Neural crest cell (in vitro differentiated cells): ENCODE measurements around the gene SIK3. TPM values are rescaled to one million over a fixed set of nuclear protein-coding genes. Genes with fewer than 3 reads are reported as not detected.

ENCODE experiments used
- DNase-seq: peaks from one replicate; pipeline ENCODE4 v3.0.0; 2021; ENCODE audit warnings: low read depth, mixed read lengths, low spot score
- H3K27ac Mint-ChIP-seq: one replicate; pipeline ENCODE4 v1.8.0; 2021; ENCODE audit warnings: mild to moderate bottlenecking, mixed read lengths; ENCODE audit not compliant: unreplicated experiment
- H3K27me3 Mint-ChIP-seq: 2 replicates; pipeline ENCODE4 v1.8.0; 2021; ENCODE audit warnings: low read depth, mild to moderate bottlenecking, mixed read lengths
- H3K36me3 Mint-ChIP-seq: 2 replicates; pipeline ENCODE4 v1.8.0; 2021; ENCODE audit warnings: low read depth, mild to moderate bottlenecking, mixed read lengths
- H3K4me1 Mint-ChIP-seq: 2 replicates; pipeline ENCODE4 v1.8.0; 2021; ENCODE audit warnings: mixed read lengths
- H3K4me3 Mint-ChIP-seq: one replicate; pipeline ENCODE4 v1.8.0; 2021; ENCODE audit warnings: mild to moderate bottlenecking, mixed read lengths
- H3K9me3 Mint-ChIP-seq: 2 replicates; pipeline ENCODE4 v1.8.0; 2021; ENCODE audit warnings: mixed read lengths
- CTCF ChIP-seq: fragments of 200-600 bp; sonication (generic); conservative IDR thresholded peaks from 2 replicates; pipeline ENCODE4 v1.5.0; 2021; ENCODE audit warnings: antibody characterized with exemption, mild to moderate bottlenecking
- total RNA-seq: library from RNA; stranded (reverse); gene quantifications from 2 replicates; pipeline ENCODE4 v1.2.1, GENCODE V29; 2021

The SIK3 gene
- total RNA-seq, 1 donor from 2014 or later = 39.7 TPM

GRCh38 chr11:116964269-116964668, 134.0 kb downstream of the SIK3 start:
- Mint-ChIP-seq H3K4me3 (no peak overlapping the region), H3K9me3 (no peaks in the 10 kb centered on the region), H3K27me3 (no peaks in the 10 kb centered on the region), H3K36me3 (no peaks in the 10 kb centered on the region), H3K27ac (no peak overlapping the region), H3K4me1 (peaks cover 19% of the 10 kb centered on the region)
- no peak for TF ChIP-seq CTCF
- DNase-seq = no peak

- no peak overlapping the region for H3K4me3 Mint-ChIP-seq
- H3K9me3 Mint-ChIP-seq = no peaks in the 10 kb centered on the region
- DNase-seq = no peak
- no peak for TF ChIP-seq CTCF
- peaks cover 16% of the 10 kb centered on the region for H3K4me1 Mint-ChIP-seq
- no peak overlapping the region for H3K27ac Mint-ChIP-seq
- H3K36me3 Mint-ChIP-seq = no peaks in the 10 kb centered on the region
- H3K27me3 Mint-ChIP-seq = no peaks in the 10 kb centered on the region
Observed at GRCh38 chr11:116963813-116964212, 134.4 kb downstream of the SIK3 start.

GRCh38 chr11:116962108-116962507, 136.1 kb downstream of the SIK3 start:
- H3K27me3 Mint-ChIP-seq = no peaks in the 10 kb centered on the region
- H3K9me3 Mint-ChIP-seq = no peaks in the 10 kb centered on the region
- no peak for TF ChIP-seq CTCF
- peaks cover 15% of the 10 kb centered on the region for H3K4me1 Mint-ChIP-seq
- H3K36me3 Mint-ChIP-seq = no peaks in the 10 kb centered on the region
- no peak overlapping the region for H3K27ac Mint-ChIP-seq
- DNase-seq = no peak
- no peak overlapping the region for H3K4me3 Mint-ChIP-seq

GRCh38 chr11:116960930-116961329, 137.3 kb downstream of the SIK3 start:
- Mint-ChIP-seq H3K27me3 (no peaks in the 10 kb centered on the region), H3K4me1 (peaks cover 15% of the 10 kb centered on the region), H3K4me3 (no peak overlapping the region), H3K27ac (no peak overlapping the region), H3K9me3 (no peaks in the 10 kb centered on the region), H3K36me3 (peaks cover 2% of the 10 kb centered on the region)
- DNase-seq = no peak
- TF ChIP-seq CTCF = no peak

GRCh38 chr11:116958246-116958645, 140.0 kb downstream of the SIK3 start:
- Mint-ChIP-seq H3K36me3 (peaks cover 2% of the 10 kb centered on the region), H3K9me3 (no peaks in the 10 kb centered on the region), H3K27me3 (no peaks in the 10 kb centered on the region), H3K4me1 (peaks cover 15% of the 10 kb centered on the region), H3K4me3 (no peak overlapping the region), H3K27ac (no peak overlapping the region)
- TF ChIP-seq CTCF = no peak
- no peak for DNase-seq

GRCh38 chr11:116955949-116956348, 142.3 kb downstream of the SIK3 start:
- H3K4me1 Mint-ChIP-seq = peaks cover 7% of the 10 kb centered on the region
- peaks cover 2% of the 10 kb centered on the region for H3K36me3 Mint-ChIP-seq
- no peaks in the 10 kb centered on the region for H3K27me3 Mint-ChIP-seq
- H3K9me3 Mint-ChIP-seq = no peaks in the 10 kb centered on the region
- no peak for TF ChIP-seq CTCF
- no peak for DNase-seq
- H3K27ac Mint-ChIP-seq = no peak overlapping the region
- H3K4me3 Mint-ChIP-seq = no peak overlapping the region
